K562 (cell line): ENCODE data around the gene TCOF1. TPM values are rescaled to one million over a fixed set of nuclear protein-coding genes. Genes with fewer than 3 reads are reported as not detected.

Experiments
- ATAC-seq: fragments of 200-7000 bp; cut with Tn5 transposase; 3 replicates; pipeline ENCODE4 v1.9.1; 2020; ENCODE audit warnings: moderate library complexity
- BruUV-seq: library from RNA; stranded (reverse); fragments of 400-500 nt; replicated peaks from 2 replicates; lab custom pipeline; 2021; lab: Mats Ljungman, UMichigan
- CTCF ChIA-PET: fragments of 300-600 bp; formaldehyde crosslinking; extraction: SDS; loops from one replicate; lab custom pipeline; 2021; ENCODE audit warnings: low intra/inter-chr PET ratio; lab: Yijun Ruan, JAX
- POLR2A ChIA-PET: fragments of 300-600, 350-650 bp; sonication (Branson Sonifier 250); formaldehyde crosslinking; extraction: SDS; loops from one replicate; lab custom pipeline; 2021; ENCODE audit warnings: antibody characterized with exemption, inconsistent platforms; lab: Yijun Ruan, JAX
- DNase-seq, 4 experiments: peaks; one replicate each; pipeline versions ENCODE4 v3.0.0 to v3.0.0-alpha.2; 2011 to 2018; ENCODE audit warnings: low spot score in 3 of 4, mixed read lengths in 3 of 4; ENCODE audit errors: extremely low read depth in 1 of 4
- FAIRE-seq: peaks from 2 replicates; lab custom pipeline; 2011; peaks lifted over from hg19 to GRCh38; lab: Jason Lieb, UNC
- H2AFZ ChIP-seq: 2 replicates; pipeline ENCODE4 v1.6.0; 2011; ENCODE audit warnings: low read depth, low read length, control low read depth, inconsistent platforms
- H3K27ac ChIP-seq: fragments of 200-600 bp; 3 replicates; pipeline ENCODE4 v1.8.0; 2011; ENCODE audit warnings: low read depth, mild to moderate bottlenecking, control low read depth, inconsistent platforms, low read length, moderate library complexity, mixed read lengths; ENCODE audit errors: extremely low read depth
- H3K27me3 ChIP-seq, 2 experiments: fragments of 300-600 bp in 1 of 2; 2 replicates in 1 of 2; 3 replicates in 1 of 2; pipeline versions ENCODE4 v1.6.0 to v1.8.0; 2011; ENCODE audit warnings: inconsistent platforms in 2 of 2, low read length in 2 of 2, mild to moderate bottlenecking in 1 of 2, mixed read lengths in 1 of 2, moderate library complexity in 1 of 2; ENCODE audit not compliant: control insufficient read depth in 2 of 2, insufficient read depth in 2 of 2
- H3K36me3 ChIP-seq: fragments of 300-600 bp; 3 replicates; pipeline ENCODE4 v1.8.0; 2011; ENCODE audit warnings: mild to moderate bottlenecking, low read length, inconsistent platforms; ENCODE audit not compliant: control insufficient read depth, insufficient read depth
- H3K4me1 ChIP-seq, 2 experiments: fragments of 200-600 bp in 1 of 2; replicated peaks in 1 of 2; 2 replicates in 1 of 2; 3 replicates in 1 of 2; pipeline versions ENCODE4 v1.5.1 to v1.8.0; 2011; ENCODE audit warnings: inconsistent platforms in 2 of 2, low read length in 2 of 2, mild to moderate bottlenecking in 1 of 2, mixed read lengths in 1 of 2, moderate library complexity in 1 of 2; ENCODE audit not compliant: control insufficient read depth in 2 of 2, insufficient read depth in 2 of 2
- H3K4me2 ChIP-seq: 2 replicates; pipeline ENCODE4 v1.6.1; 2011; ENCODE audit warnings: low read length, control low read depth, inconsistent platforms, mixed read lengths; ENCODE audit not compliant: insufficient read depth
- H3K4me3 ChIP-seq: fragments of 200-600 bp; sonication (generic), shearing (Covaris generic); 2 replicates; pipeline ENCODE4 v1.5.1; 2016; ENCODE audit warnings: control low read depth, inconsistent platforms
- H3K79me2 ChIP-seq: fragments of 200-600 bp; 3 replicates; pipeline ENCODE4 v1.8.0; 2011; ENCODE audit warnings: low read length, inconsistent platforms; ENCODE audit not compliant: control insufficient read depth, insufficient read depth
- H3K9ac ChIP-seq, 2 experiments: 2 replicates each; pipeline versions ENCODE4 v1.6.0 to v1.6.1; 2011; ENCODE audit warnings: low read depth in 2 of 2, low read length in 2 of 2, control low read depth in 1 of 2, inconsistent platforms in 1 of 2, mild to moderate bottlenecking in 1 of 2, mixed read lengths in 1 of 2; ENCODE audit not compliant: insufficient read depth in 1 of 2
- H3K9me1 ChIP-seq: one replicate; pipeline ENCODE4 v1.6.0; 2011; ENCODE audit warnings: inconsistent platforms, mild to moderate bottlenecking, low read length, moderate library complexity; ENCODE audit not compliant: control insufficient read depth, insufficient read depth
- H3K9me3 ChIP-seq: replicated peaks from 2 replicates; pipeline ENCODE4 v1.5.1; 2011; ENCODE audit warnings: low read depth, low read length, inconsistent platforms; ENCODE audit not compliant: control insufficient read depth, insufficient read depth
- H4K20me1 ChIP-seq: replicated peaks from 2 replicates; pipeline ENCODE4 v1.6.1; 2011; ENCODE audit warnings: low read length, inconsistent platforms, mixed read lengths; ENCODE audit not compliant: control insufficient read depth, insufficient read depth
- CBFA2T3 ChIP-seq: fragments of 450-650 bp; IDR thresholded peaks from 2 replicates; pipeline ENCODE4 v1.6.1; 2017
- CEBPB ChIP-seq: fragments of 450-650 bp; IDR thresholded peaks from 2 replicates; pipeline ENCODE4 v1.6.1; 2016; ENCODE audit warnings: missing genetic modification characterization, missing compliant biosample characterization
- KAT7 ChIP-seq: sonication (generic); formaldehyde crosslinking; IDR thresholded peaks from 2 replicates; pipeline ENCODE4 v1.8.0; 2022; ENCODE audit warnings: missing genetic modification reagents, mild to moderate bottlenecking, borderline replicate concordance
- KDM1A ChIP-seq, 2 experiments: fragments of 450-650 bp; IDR thresholded peaks; 2 replicates each; pipeline ENCODE4 v1.6.1; 2016; ENCODE audit warnings: mild to moderate bottlenecking in 2 of 2
- MIER1 ChIP-seq: fragments of 450-650 bp; IDR thresholded peaks from 2 replicates; pipeline ENCODE4 v1.6.1; 2016; ENCODE audit warnings: antibody characterized with exemption, mild to moderate bottlenecking, low read depth
- PTRF ChIP-seq: fragments of 450-650 bp; IDR thresholded peaks from 2 replicates; pipeline ENCODE4 v1.6.1; 2016; ENCODE audit warnings: mild to moderate bottlenecking, missing genetic modification characterization, missing compliant biosample characterization
- RBM14 ChIP-seq: fragments of 200-400 bp; formaldehyde crosslinking; IDR thresholded peaks from 2 replicates; pipeline ENCODE4 v1.6.1; 2018; ENCODE audit warnings: low read depth, mild to moderate bottlenecking, low read length, moderate library complexity, borderline replicate concordance; ENCODE audit not compliant: insufficient read depth
- RNF2 ChIP-seq: sonication (generic); IDR thresholded peaks from 2 replicates; pipeline ENCODE4 v1.6.1; 2016
- TAL1 ChIP-seq: fragments of 450-650 bp; IDR thresholded peaks from 2 replicates; pipeline ENCODE4 v1.6.1; 2016; ENCODE audit warnings: mild to moderate bottlenecking
- ZNF184 ChIP-seq: sonication (generic); formaldehyde crosslinking; IDR thresholded peaks from 2 replicates; pipeline ENCODE4 v1.5.0; 2020; ENCODE audit warnings: missing genetic modification reagents
- ZNF347 ChIP-seq: fragments of 450-650 bp; formaldehyde crosslinking; IDR thresholded peaks from 2 replicates; pipeline ENCODE4 v1.4.0; 2020; ENCODE audit warnings: low read depth, mild to moderate bottlenecking, moderate library complexity
- whole genome bisulfite sequencing: fragments of 100-300 bp; shearing (Covaris generic); methylation state at CpG from one replicate; pipeline ENCODE4 v1.1.6; 2016; ENCODE audit warnings: low coverage, mixed read lengths; ENCODE audit not compliant: insufficient coverage; ENCODE audit errors: missing lambda C conversion rate; 5-methylcytosine and 5-hydroxymethylcytosine counted together
- in situ Hi-C: fragments of 300-500 bp; cut with MboI; formaldehyde crosslinking; loops from 4 replicates; pipeline ENCODE4 v1.15.0; 2018; ENCODE audit warnings: inconsistent platforms, mixed read lengths
- intact Hi-C: fragments of 100-400 bp; cut with micrococcal nuclease; formaldehyde crosslinking; loops from 2 replicates; pipeline ENCODE4 v1.14.2; 2022
- polyA plus RNA-seq, 8 experiments: library from polyadenylated mRNA; depleted of rRNA in 4 of 8; stranded (reverse) in 5 of 8; unstranded in 3 of 8; fragments of >200 nt; fragmentation: Nextera tagmentation in 2 of 8; fragmentation: Illumina TruSeq in 1 of 8; extraction: Ambion mirVana in 2 of 8; extraction: Trizol in 1 of 8; gene quantifications; 2 replicates each; pipeline versions ENCODE4 v1.2.1 to v1.2.3, GENCODE V29; 2011 to 2014; ENCODE audit warnings: inconsistent platforms in 1 of 8, missing spikeins in 1 of 8
- total RNA-seq, 7 experiments: library from RNA; depleted of rRNA in 6 of 7; stranded (reverse); fragments of >200 nt in 6 of 7; fragmentation: Illumina TruSeq in 2 of 7; extraction: Trizol in 2 of 7; gene quantifications; 2 replicates each; pipeline versions ENCODE4 v1.2.1 to v1.2.3, GENCODE V29; 2011 to 2021; ENCODE audit warnings: low replicate concordance in 1 of 7
- TF ChIP-seq, protein P1 (sequence below), 2 experiments: fragments of 450-650 bp in 1 of 2; sonication (generic) in 1 of 2; formaldehyde crosslinking; conservative IDR thresholded peaks; 2 replicates each; pipeline versions ENCODE4 v1.4.0 to v1.8.1; 2020 to 2022; ENCODE audit warnings: mild to moderate bottlenecking in 1 of 2, missing genetic modification reagents in 1 of 2
- TF ChIP-seq, protein P2 (sequence below): fragments of 450-650 bp; IDR thresholded peaks from 2 replicates; pipeline ENCODE4 v1.6.1; 2016; ENCODE audit warnings: low read depth

The TCOF1 gene
- total and polyA plus RNA-seq, 9 of the 15 experiments (the other 6 are each of a cell fraction or from before 2014, with no cell fraction given), result 9.8 to 134 (median 61.7) TPM

DNA sequence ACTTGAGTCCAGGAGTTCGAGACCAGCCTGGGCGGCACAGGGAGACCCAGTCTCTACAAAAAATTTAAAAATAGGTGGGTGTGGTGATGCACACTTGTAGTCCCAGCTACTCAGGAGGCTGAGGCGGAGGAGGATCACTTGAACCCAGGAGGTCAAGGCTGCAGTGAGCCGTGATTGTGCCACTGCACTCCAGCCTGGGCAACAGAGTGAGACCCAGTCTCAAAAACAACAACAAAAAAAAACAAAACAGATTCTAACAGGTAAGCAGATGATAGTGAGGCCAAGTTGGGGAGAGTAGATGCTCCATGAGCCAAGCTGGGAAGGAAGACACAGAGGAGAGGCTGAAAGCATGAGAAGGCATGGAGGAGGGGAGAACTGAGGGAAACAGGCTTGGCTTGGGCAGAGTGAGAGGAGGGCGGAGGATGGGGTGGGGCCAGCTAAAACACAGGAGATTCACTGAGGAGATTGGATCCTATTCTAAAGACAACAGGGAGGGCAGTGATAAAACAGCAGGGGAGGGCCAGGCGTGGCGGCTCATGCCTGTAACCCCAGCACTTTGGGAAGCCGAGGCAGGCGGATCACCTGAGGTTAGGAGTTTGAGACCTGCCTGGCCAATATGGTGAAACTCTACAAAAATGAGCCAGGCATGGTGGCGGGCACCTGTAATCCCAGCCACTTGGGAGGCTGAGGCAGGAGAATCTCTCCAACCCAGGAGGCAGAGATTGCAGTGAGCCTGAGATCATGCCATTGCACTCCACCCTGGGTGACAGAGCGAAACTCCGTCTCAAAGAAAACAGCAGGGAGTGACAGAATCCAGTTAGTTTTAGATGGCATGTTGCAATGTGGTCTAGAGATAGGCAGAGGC, 83.7 kb downstream of the TCOF1 start:
- ATAC-seq (peak; percentile 57), FAIRE-seq (peak; percentile 11), DNase-seq (peak in 2 of 4 experiments; percentile 48 to 51)
- in situ Hi-C loops (no loop called here), intact Hi-C loops (no loop called here)
- CTCF ChIA-PET, result no interaction called here
- Histone ChIP-seq H3K4me2 (no peak overlapping the region), H2AFZ (no peak overlapping the region), H3K9me1 (no peaks in the 10 kb centered on the region), H3K9ac (peak overlapping the region in 1 of 2 experiments; percentile 73; a peak in 1 of 4 replicates), H3K27ac (no peak overlapping the region), H3K4me1 (peaks cover 0 to 12% of the 10 kb centered on the region in 2 experiments; a peak in 3 of 5 replicates), H3K79me2 (peaks cover 6% of the 10 kb centered on the region), H3K36me3 (peaks cover 32% of the 10 kb centered on the region), H3K27me3 (no peaks in the 10 kb centered on the region; a peak in 1 of 5 replicates), H3K9me3 (no peaks in the 10 kb centered on the region), H3K4me3 (no peak overlapping the region), H4K20me1 (peaks cover 12% of the 10 kb centered on the region)
- WGBS, result 36% methylated on average over 12 of the region's 12 CpGs
- no TSS peak for BruUV-seq
- POLR2A ChIA-PET, result interaction anchor here (0.6 to 2.2 kb wide), 6 partner anchors 8 to 486 kb away, joined by 3 to 17 read pairs (median 4); partner anchors contain the start of gene RPS14
- no peak for TF ChIP-seq KAT7 (CRISPR knock-in tag)
- peak; percentile 70 for TF ChIP-seq CEBPB (tag)
- no peak for TF ChIP-seq ZNF347 (CRISPR knock-in tag)
- TF ChIP-seq, protein P1, sequence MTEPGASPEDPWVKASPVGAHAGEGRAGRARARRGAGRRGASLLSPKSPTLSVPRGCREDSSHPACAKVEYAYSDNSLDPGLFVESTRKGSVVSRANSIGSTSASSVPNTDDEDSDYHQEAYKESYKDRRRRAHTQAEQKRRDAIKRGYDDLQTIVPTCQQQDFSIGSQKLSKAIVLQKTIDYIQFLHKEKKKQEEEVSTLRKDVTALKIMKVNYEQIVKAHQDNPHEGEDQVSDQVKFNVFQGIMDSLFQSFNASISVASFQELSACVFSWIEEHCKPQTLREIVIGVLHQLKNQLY (CRISPR knock-in tag; conservative IDR thresholded peaks at IDR 0.05), result no peak
- no peak for TF ChIP-seq ZNF184 (CRISPR knock-in tag)
- TF ChIP-seq RBM14, result no peak
- no peak for TF ChIP-seq MIER1
- TF ChIP-seq, protein P2, sequence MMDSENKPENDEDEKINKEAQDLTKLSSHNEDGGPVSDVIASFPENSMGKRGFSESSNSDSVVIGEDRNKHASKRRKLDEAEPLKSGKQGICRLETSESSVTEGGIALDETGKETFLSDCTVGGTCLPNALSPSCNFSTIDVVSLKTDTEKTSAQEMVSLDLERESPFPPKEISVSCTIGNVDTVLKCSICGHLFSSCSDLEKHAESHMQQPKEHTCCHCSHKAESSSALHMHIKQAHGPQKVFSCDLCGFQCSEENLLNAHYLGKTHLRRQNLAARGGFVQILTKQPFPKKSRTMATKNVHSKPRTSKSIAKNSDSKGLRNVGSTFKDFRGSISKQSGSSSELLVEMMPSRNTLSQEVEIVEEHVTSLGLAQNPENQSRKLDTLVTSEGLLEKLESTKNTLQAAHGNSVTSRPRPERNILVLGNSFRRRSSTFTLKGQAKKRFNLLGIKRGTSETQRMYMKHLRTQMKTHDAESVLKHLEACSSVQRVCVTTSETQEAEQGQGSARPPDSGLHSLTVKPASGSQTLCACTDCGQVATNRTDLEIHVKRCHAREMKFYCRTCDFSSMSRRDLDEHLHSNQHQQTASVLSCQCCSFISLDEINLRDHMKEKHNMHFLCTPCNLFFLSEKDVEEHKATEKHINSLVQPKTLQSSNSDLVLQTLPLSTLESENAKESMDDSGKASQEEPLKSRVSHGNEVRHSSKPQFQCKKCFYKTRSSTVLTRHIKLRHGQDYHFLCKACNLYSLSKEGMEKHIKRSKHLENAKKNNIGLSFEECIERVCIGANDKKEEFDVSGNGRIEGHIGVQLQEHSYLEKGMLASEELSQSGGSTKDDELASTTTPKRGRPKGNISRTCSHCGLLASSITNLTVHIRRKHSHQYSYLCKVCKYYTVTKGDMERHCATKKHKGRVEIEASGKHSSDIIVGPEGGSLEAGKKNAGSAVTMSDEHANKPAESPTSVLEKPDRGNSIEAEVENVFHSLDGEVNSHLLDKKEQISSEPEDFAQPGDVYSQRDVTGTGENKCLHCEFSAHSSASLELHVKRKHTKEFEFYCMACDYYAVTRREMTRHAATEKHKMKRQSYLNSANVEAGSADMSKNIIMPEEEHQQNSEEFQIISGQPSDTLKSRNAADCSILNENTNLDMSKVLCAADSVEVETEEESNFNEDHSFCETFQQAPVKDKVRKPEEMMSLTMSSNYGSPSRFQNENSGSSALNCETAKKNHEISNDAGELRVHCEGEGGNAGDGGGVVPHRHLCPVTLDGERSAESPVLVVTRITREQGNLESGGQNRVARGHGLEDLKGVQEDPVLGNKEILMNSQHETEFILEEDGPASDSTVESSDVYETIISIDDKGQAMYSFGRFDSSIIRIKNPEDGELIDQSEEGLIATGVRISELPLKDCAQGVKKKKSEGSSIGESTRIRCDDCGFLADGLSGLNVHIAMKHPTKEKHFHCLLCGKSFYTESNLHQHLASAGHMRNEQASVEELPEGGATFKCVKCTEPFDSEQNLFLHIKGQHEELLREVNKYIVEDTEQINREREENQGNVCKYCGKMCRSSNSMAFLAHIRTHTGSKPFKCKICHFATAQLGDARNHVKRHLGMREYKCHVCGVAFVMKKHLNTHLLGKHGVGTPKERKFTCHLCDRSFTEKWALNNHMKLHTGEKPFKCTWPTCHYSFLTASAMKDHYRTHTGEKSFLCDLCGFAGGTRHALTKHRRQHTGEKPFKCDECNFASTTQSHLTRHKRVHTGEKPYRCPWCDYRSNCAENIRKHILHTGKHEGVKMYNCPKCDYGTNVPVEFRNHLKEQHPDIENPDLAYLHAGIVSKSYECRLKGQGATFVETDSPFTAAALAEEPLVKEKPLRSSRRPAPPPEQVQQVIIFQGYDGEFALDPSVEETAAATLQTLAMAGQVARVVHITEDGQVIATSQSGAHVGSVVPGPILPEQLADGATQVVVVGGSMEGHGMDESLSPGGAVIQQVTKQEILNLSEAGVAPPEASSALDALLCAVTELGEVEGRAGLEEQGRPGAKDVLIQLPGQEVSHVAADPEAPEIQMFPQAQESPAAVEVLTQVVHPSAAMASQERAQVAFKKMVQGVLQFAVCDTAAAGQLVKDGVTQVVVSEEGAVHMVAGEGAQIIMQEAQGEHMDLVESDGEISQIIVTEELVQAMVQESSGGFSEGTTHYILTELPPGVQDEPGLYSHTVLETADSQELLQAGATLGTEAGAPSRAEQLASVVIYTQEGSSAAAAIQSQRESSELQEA, result no peak
- TF ChIP-seq TAL1, result 0 out of 2 replicates have a peak, but pooled peaks have one; percentile 7
- no peak for TF ChIP-seq PTRF (tag)
- peak; percentile 53 for TF ChIP-seq CBFA2T3
- no peak for TF ChIP-seq RNF2
- peak; percentile 40 to 71; a peak in 2 of 4 replicates for TF ChIP-seq KDM1A (IDR thresholded peaks at IDR 0.05)
